OCI-LY1 (cell line): ENCODE results near the gene KDM6B.

Experiments used
- H2AFZ ChIP-seq: fragments of 200-600 bp; sonication (generic), shearing (Covaris generic); 2 replicates; pipeline ENCODE4 v1.6.0; 2014; ENCODE audit warnings: antibody characterized with exemption, mild to moderate bottlenecking, low read length
- H3F3A ChIP-seq: fragments of 200-600 bp; sonication (generic), shearing (Covaris generic); 2 replicates; pipeline ENCODE4 v1.6.0; 2014; ENCODE audit warnings: mild to moderate bottlenecking, antibody characterized with exemption, low read length, moderate library complexity; ENCODE audit not compliant: insufficient read depth
- H3K27ac ChIP-seq: fragments of 200-600 bp; sonication (generic); 2 replicates; pipeline ENCODE4 v1.5.1; 2014; ENCODE audit warnings: low read length, mixed run types, mild to moderate bottlenecking, low read depth; ENCODE audit not compliant: poor library complexity, severe bottlenecking
- H3K27me3 ChIP-seq: fragments of 200-600 bp; sonication (generic); 2 replicates; pipeline ENCODE4 v1.6.0; 2014; ENCODE audit warnings: antibody characterized with exemption, mild to moderate bottlenecking, low read length, moderate library complexity; ENCODE audit not compliant: insufficient read depth
- H3K36me3 ChIP-seq: fragments of 200-600 bp; sonication (generic); 2 replicates; pipeline ENCODE4 v1.6.1; 2014; ENCODE audit warnings: mild to moderate bottlenecking, antibody characterized with exemption, low read length, moderate library complexity, mixed read lengths; ENCODE audit not compliant: insufficient read depth
- H3K4me1 ChIP-seq: fragments of 200-600 bp; sonication (generic); 2 replicates; pipeline ENCODE4 v1.5.1; 2014; ENCODE audit warnings: mild to moderate bottlenecking, low read length, moderate library complexity; ENCODE audit not compliant: insufficient read depth, severe bottlenecking
- H3K4me2 ChIP-seq: fragments of 200-600 bp; sonication (generic), shearing (Covaris generic); 2 replicates; pipeline ENCODE4 v1.6.1; 2014; ENCODE audit warnings: low read length
- H3K4me3 ChIP-seq: fragments of 200-600 bp; sonication (generic); 2 replicates; pipeline ENCODE4 v1.5.1; 2014; ENCODE audit warnings: low read length, low read depth, mild to moderate bottlenecking, mixed read lengths; ENCODE audit not compliant: poor library complexity, severe bottlenecking
- H3K79me2 ChIP-seq: fragments of 200-600 bp; shearing (Covaris generic); 2 replicates; pipeline ENCODE4 v1.6.1; 2016; ENCODE audit warnings: mixed run types, low read length, mixed read lengths; ENCODE audit not compliant: insufficient read depth
- H3K9ac ChIP-seq: fragments of 200-600 bp; sonication (generic), shearing (Covaris generic); 2 replicates; pipeline ENCODE4 v1.6.1; 2014; ENCODE audit warnings: mild to moderate bottlenecking, low read length, mixed read lengths
- H3K9me2 ChIP-seq: fragments of 200-600 bp; sonication (generic), shearing (Covaris generic); 2 replicates; pipeline ENCODE4 v1.6.1; 2014; ENCODE audit warnings: low read depth, mild to moderate bottlenecking, low read length, mixed read lengths
- H3K9me3 ChIP-seq: fragments of 200-600 bp; shearing (Covaris generic); 2 replicates; pipeline ENCODE4 v1.6.1; 2014; ENCODE audit warnings: low read length, mixed read lengths
- H4K20me1 ChIP-seq: fragments of 200-600 bp; sonication (generic), shearing (Covaris generic); 2 replicates; pipeline ENCODE4 v1.6.0; 2016; ENCODE audit warnings: mild to moderate bottlenecking, low read length; ENCODE audit not compliant: insufficient read depth
- EZH2 ChIP-seq: fragments of 200-600 bp; sonication (generic), shearing (Covaris generic); IDR thresholded peaks from 2 replicates; pipeline ENCODE4 v1.8.0; 2017; ENCODE audit warnings: borderline replicate concordance, mixed run types, mild to moderate bottlenecking, antibody characterized with exemption, low read length, moderate library complexity, mixed read lengths
- TF ChIP-seq, protein P1 (sequence below): fragments of 200-600 bp; sonication (generic), shearing (Covaris generic); IDR thresholded peaks from 2 replicates; pipeline ENCODE4 v1.5.1; 2017; ENCODE audit warnings: mild to moderate bottlenecking, antibody characterized with exemption, low read length, moderate library complexity, mixed read lengths

The KDM6B gene

DNA sequence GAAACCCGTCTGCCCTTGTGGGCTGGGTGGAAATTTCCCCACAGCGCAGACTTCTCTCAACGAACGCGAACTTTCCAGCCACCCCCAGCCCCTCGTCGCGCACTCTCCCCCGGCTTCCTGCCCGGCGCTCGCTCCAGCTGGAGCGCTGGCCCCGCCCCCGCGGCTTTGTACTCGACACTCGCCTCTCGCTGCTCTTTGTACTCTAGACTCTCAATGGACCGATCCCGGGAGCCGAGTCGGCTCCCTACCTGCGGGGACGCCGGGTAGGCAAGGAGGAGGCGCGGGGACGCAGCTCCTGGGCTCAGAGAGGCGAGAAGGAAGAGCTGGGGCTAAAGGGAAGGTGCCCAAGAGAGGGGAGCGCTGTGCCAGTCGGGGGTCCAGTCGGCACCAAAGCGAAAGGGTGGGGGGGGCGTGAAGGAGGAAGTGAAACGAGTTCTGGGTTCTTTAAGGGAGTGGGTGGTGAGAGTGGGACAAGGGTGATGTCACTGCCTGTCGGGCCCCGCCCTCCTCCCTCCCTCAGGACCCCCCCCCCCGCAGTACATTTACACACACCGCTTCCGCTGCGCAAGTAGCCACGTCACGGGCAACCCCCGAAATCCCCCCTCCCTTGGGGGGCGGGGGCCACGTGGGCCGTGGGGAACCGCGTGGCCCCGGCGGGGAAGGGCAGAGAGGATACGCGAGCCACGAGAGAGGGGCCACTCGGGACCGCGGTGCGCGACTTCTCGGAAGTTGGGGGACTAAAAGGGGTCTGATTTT is 9.7 kb downstream of the KDM6B start:
- Histone ChIP-seq H3K9ac (peak overlapping the region; percentile 97), H3K4me3 (peak overlapping the region; percentile 88), H3K9me2 (no peaks in the 10 kb centered on the region), H3K4me1 (peaks cover 43% of the 10 kb centered on the region), H3K4me2 (peak overlapping the region; percentile 95), H2AFZ (no peak overlapping the region), H3K27ac (peak overlapping the region; percentile 97), H3K27me3 (no peaks in the 10 kb centered on the region), H3F3A (peaks cover 8% of the 10 kb centered on the region; the same call in 1 of the 2 replicates), H3K36me3 (peaks cover 26% of the 10 kb centered on the region), H3K79me2 (no peaks in the 10 kb centered on the region), H4K20me1 (no peaks in the 10 kb centered on the region), H3K9me3 (no peaks in the 10 kb centered on the region)
- no peak for TF ChIP-seq EZH2
- TF ChIP-seq, protein P1, sequence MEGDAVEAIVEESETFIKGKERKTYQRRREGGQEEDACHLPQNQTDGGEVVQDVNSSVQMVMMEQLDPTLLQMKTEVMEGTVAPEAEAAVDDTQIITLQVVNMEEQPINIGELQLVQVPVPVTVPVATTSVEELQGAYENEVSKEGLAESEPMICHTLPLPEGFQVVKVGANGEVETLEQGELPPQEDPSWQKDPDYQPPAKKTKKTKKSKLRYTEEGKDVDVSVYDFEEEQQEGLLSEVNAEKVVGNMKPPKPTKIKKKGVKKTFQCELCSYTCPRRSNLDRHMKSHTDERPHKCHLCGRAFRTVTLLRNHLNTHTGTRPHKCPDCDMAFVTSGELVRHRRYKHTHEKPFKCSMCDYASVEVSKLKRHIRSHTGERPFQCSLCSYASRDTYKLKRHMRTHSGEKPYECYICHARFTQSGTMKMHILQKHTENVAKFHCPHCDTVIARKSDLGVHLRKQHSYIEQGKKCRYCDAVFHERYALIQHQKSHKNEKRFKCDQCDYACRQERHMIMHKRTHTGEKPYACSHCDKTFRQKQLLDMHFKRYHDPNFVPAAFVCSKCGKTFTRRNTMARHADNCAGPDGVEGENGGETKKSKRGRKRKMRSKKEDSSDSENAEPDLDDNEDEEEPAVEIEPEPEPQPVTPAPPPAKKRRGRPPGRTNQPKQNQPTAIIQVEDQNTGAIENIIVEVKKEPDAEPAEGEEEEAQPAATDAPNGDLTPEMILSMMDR: no peak

DNA sequence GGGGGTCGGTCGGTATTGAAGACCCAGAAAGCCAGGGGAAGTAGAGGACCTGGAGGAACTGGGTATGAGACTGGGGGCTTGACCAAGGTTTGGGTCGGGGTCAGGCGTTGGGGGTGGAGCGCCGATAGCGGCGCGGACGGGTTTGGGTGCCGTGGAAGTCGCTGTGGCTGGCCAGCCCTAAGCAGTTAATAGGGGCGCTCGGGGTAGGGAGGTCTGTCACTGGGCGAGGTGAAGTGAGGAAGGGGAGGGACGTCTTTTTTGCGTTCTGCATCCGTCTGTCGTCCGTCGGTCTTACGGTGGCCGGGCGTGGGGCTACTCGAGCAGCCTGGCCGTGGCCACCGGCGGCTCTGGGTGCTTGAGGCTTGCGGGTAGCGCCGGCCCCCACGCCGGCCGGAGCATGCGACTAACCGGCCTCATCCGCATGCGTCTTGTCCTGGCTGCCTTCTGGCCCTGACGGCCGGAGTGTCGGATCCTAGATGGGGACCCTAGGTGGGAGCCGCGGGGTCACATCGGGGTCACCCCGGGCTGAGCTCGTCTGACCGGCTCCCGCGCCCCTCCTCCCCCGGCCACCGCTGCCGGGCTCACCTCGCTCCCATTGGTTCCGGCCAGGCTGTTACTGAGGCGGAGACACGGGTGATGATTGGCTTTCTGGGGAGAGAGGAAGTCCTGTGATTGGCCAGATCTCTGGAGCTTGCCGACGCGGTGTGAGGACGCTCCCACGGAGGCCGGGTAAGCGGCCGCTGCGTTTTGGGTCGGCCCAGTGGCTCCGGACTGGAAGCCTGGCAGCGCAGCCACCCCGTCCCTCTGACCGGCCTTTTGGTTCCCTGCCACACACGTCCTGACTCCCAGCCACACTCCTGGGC is 10.5 kb downstream of the KDM6B start:
- no peaks in the 10 kb centered on the region for H3K9me2 ChIP-seq
- no peaks in the 10 kb centered on the region for H3K27me3 ChIP-seq
- no peaks in the 10 kb centered on the region for H3K79me2 ChIP-seq
- no peaks in the 10 kb centered on the region for H3K9me3 ChIP-seq
- TF ChIP-seq EZH2: no peak
- TF ChIP-seq, protein P1: no peak
- peak overlapping the region; percentile 97 for H3K27ac ChIP-seq
- H2AFZ ChIP-seq: no peak overlapping the region
- H3F3A ChIP-seq: 0 out of 2 replicates have a peak, but pooled peaks cover 4% of the 10 kb centered on the region
- H3K4me2 ChIP-seq: peak overlapping the region; percentile 95
- no peaks in the 10 kb centered on the region for H4K20me1 ChIP-seq
- peaks cover 34% of the 10 kb centered on the region for H3K36me3 ChIP-seq
- peaks cover 36% of the 10 kb centered on the region for H3K4me1 ChIP-seq
- peak overlapping the region; percentile 97 for H3K9ac ChIP-seq
- H3K4me3 ChIP-seq: peak overlapping the region; percentile 88

DNA sequence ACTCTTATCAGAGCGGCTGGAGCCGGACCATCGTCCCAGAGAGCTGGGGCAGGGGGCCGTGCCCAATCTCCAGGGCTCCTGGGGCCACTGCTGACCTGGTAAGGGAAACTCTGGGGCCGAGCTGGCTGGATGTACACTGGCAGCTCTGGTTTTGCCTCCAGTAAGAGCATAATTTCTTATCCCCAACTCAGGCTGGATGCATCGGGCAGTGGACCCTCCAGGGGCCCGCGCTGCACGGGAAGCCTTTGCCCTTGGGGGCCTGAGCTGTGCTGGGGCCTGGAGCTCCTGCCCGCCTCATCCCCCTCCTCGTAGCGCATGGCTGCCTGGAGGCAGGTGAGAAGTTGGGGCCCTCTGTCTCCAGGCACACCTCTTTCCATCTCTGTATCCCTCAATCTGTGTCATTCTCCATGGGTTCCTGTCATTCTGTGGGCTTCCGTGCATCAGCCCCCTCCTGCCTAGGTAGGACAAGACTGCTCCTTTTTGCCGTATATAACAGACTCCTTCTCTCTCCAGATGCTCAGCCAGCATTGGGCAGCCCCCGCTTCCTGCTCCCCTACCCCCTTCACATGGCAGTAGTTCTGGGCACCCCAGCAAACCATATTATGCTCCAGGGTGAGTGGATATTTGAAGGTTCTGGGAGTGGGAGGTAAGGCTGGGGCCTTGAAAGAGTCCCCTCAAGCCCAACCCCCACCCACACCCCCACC is 11.5 kb downstream of the KDM6B start:
- H3K4me3 ChIP-seq: peak overlapping the region; percentile 88
- no peaks in the 10 kb centered on the region for H3K9me3 ChIP-seq
- TF ChIP-seq, protein P1: no peak
- no peak for TF ChIP-seq EZH2
- H3K9ac ChIP-seq: peak overlapping the region; percentile 97
- no peaks in the 10 kb centered on the region for H4K20me1 ChIP-seq
- H3K27ac ChIP-seq: peak overlapping the region; percentile 97
- peaks cover 10% of the 10 kb centered on the region for H3F3A ChIP-seq
- H3K27me3 ChIP-seq: no peaks in the 10 kb centered on the region
- no peak overlapping the region for H2AFZ ChIP-seq
- H3K4me2 ChIP-seq: peak overlapping the region; percentile 95
- no peaks in the 10 kb centered on the region for H3K79me2 ChIP-seq
- H3K36me3 ChIP-seq: peaks cover 44% of the 10 kb centered on the region
- peaks cover 36% of the 10 kb centered on the region for H3K4me1 ChIP-seq
- H3K9me2 ChIP-seq: no peaks in the 10 kb centered on the region
